A673 (cell line): ENCODE measurements around the gene BACE2.

Source experiments
- CTCF ChIP-seq: fragments of 300-800, 200-600 bp; sonication (generic); conservative IDR thresholded peaks from 2 replicates; pipeline ENCODE4 v1.5.1; 2017; ENCODE audit warnings: low read depth, mild to moderate bottlenecking, antibody characterized with exemption, low read length, moderate library complexity, mixed read lengths
- EZH2 ChIP-seq: fragments of 200-600 bp; sonication (generic); IDR thresholded peaks from 2 replicates; pipeline ENCODE4 v1.6.1; 2017; ENCODE audit warnings: borderline replicate concordance, low read depth, mild to moderate bottlenecking, mixed read lengths, antibody characterized with exemption, low read length; ENCODE audit not compliant: poor library complexity, severe bottlenecking

- TF ChIP-seq CTCF, result no peak
- TF ChIP-seq EZH2, result no peak
Observed at GRCh38 chr21:41199123-41199522, 31.2 kb downstream of the BACE2 start.
